GM12891 (cell line): ENCODE data around the gene LEFTY1.

Source experiments
- PAX5 ChIP-seq: IDR thresholded peaks from 2 replicates; pipeline ENCODE4 v1.6.1; 2011; ENCODE audit warnings: low read length, moderate library complexity, mild to moderate bottlenecking; ENCODE audit not compliant: insufficient read depth, severe bottlenecking
- POLR2A ChIP-seq: IDR thresholded peaks from 2 replicates; pipeline ENCODE4 v1.6.1; 2011; ENCODE audit warnings: low read depth, low read length, control low read depth
- POLR2AphosphoS5 ChIP-seq: IDR thresholded peaks from 2 replicates; pipeline ENCODE4 v1.6.1; 2011; ENCODE audit warnings: low read depth, low read length, control low read depth
- POU2F2 ChIP-seq: IDR thresholded peaks from 2 replicates; pipeline ENCODE4 v1.6.1; 2011; ENCODE audit warnings: low read depth, mild to moderate bottlenecking, control low read depth, low read length, moderate library complexity
- SPI1 ChIP-seq: IDR thresholded peaks from 2 replicates; pipeline ENCODE4 v1.6.1; 2011; ENCODE audit warnings: low read depth, low read length, control low read depth
- TAF1 ChIP-seq: IDR thresholded peaks from 2 replicates; pipeline ENCODE4 v1.6.1; 2011; ENCODE audit warnings: low read depth, low read length, control low read depth

DNA sequence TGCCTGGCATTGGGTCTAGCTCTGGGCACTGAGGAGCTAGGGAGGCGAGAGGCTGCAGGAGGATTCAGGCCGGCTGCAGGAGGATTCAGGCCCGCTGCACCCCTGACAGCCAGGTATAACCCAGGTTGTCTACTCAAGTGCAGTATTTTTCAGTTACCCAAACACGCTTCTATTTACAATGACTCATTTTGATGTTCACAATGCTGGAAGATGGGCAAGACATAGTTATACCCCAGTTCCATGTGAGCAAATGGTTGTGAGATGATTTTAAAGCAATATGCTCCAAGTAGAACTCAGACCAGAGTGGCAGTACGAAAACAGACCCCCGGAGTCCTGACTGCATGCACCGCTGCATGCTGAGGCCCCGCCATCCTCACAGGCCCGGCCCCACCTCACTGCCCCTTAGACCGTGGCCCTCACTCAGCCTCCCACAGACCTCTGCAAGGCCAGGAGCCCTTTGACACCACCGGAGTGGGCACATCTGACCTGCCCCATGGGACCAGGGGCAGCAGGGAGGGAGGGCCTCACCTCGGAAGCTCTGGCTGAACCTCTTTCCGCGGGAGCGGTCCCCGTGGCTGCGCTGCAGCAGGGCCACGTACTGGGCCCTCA, 553 bp downstream of the LEFTY1 start:
- TF ChIP-seq POLR2A (no peak), POLR2AphosphoS5 (no peak), SPI1 (no peak), TAF1 (no peak), PAX5 (no peak), POU2F2 (no peak)
